Breast epithelium (tissue), 4 donors: ENCODE results near the gene BTF3. TPM values are rescaled to one million over a fixed set of nuclear protein-coding genes. Genes with fewer than 3 reads are reported as not detected.

Experiments
- DNase-seq, 2 donors: peaks; one replicate each; pipeline ENCODE4 v3.0.0-alpha.2; 2019; ENCODE audit warnings: low spot score in 2 of 2
- H3K27ac ChIP-seq, 2 donors: fragments of 200-600 bp; sonication (generic) in 1 of 2; one replicate each; pipeline ENCODE4 v1.5.1; 2016 to 2019; ENCODE audit warnings: mild to moderate bottlenecking in 1 of 2
- H3K27me3 ChIP-seq, 2 donors: fragments of 200-600 bp; sonication (generic) in 1 of 2; one replicate each; pipeline versions ENCODE4 v1.5.1 to v1.6.0; 2017 to 2019; ENCODE audit warnings: control low read depth in 1 of 2, mild to moderate bottlenecking in 1 of 2
- H3K36me3 ChIP-seq: fragments of 200-600 bp; one replicate; pipeline ENCODE4 v1.5.1; 2019
- H3K4me1 ChIP-seq, 2 donors: fragments of 200-600 bp; sonication (generic); one replicate each; pipeline ENCODE4 v1.5.1; 2016 to 2019; ENCODE audit warnings: control low read depth in 1 of 2
- H3K4me3 ChIP-seq, 3 donors: fragments of 200-600 bp; sonication (generic); 1 replicate in 2 of 3; 2 replicates in 1 of 3; pipeline ENCODE4 v1.5.1; 2016 to 2019; ENCODE audit warnings: mild to moderate bottlenecking in 3 of 3, moderate library complexity in 2 of 3
- H3K9me3 ChIP-seq, 2 donors: fragments of 200-600 bp; sonication (generic) in 1 of 2; one replicate each; pipeline ENCODE4 v1.5.1; 2016 to 2019; ENCODE audit warnings: control low read depth in 1 of 2
- CTCF ChIP-seq, 3 donors: fragments of 450-650 bp; IDR thresholded peaks; one replicate each; pipeline ENCODE4 v1.5.1; 2016 to 2017; ENCODE audit warnings: antibody characterized with exemption in 3 of 3, mild to moderate bottlenecking in 3 of 3, moderate library complexity in 3 of 3
- POLR2A ChIP-seq: fragments of 450-650 bp; IDR thresholded peaks from one replicate; pipeline ENCODE4 v1.6.1; 2016; ENCODE audit warnings: antibody characterized with exemption, mild to moderate bottlenecking, moderate library complexity
- POLR2AphosphoS5 ChIP-seq, 3 donors: sonication (generic); formaldehyde crosslinking; IDR thresholded peaks; one replicate each; pipeline ENCODE4 v1.6.1; 2017; ENCODE audit warnings: antibody characterized with exemption in 3 of 3
- intact Hi-C: fragments of 100-400 bp; cut with DNase I; formaldehyde crosslinking; loops from one replicate; pipeline ENCODE4 v1.15.1; 2023; ENCODE audit warnings: low total_unique reads
- total RNA-seq, 3 donors: library from RNA; depleted of rRNA; stranded (reverse); fragments of >200 nt; gene quantifications; one replicate each; pipeline ENCODE4 v1.1.0, GENCODE V29; 2016

The BTF3 gene
- total RNA-seq, 3 donors from 2014 or later, result 503 to 575 (median 519) TPM

- Histone ChIP-seq H3K9me3 (no peaks in the 10 kb centered on the region), H3K36me3 (no peaks in the 10 kb centered on the region), H3K4me1 (peaks cover 2 to 15% of the 10 kb centered on the region in 2 donors), H3K27me3 (no peaks in the 10 kb centered on the region), H3K4me3 (peak overlapping the region; percentile 91 to 98 (median 97)), H3K27ac (peak overlapping the region; percentile 97 to 99)
- no peak for TF ChIP-seq POLR2AphosphoS5 (IDR thresholded peaks at IDR 0.05)
- TF ChIP-seq POLR2A, result no peak
- TF ChIP-seq CTCF (IDR thresholded peaks at IDR 0.05), result no peak
- intact Hi-C loops, result no loop called here
- no peak for DNase-seq
Observed at GRCh38 chr5:73497497-73498056, 665 bp upstream of the BTF3 start.

GRCh38 chr5:73499187-73499586 is 945 bp downstream of the BTF3 start:
- no peak for DNase-seq
- Histone ChIP-seq H3K36me3 (no peaks in the 10 kb centered on the region), H3K4me3 (peak overlapping the region; percentile 91 to 98 (median 97)), H3K27me3 (no peaks in the 10 kb centered on the region), H3K27ac (peak overlapping the region; percentile 97 to 99), H3K4me1 (peaks cover 2 to 15% of the 10 kb centered on the region in 2 donors), H3K9me3 (no peaks in the 10 kb centered on the region)
- intact Hi-C loops, result no loop called here
- no peak for TF ChIP-seq CTCF (IDR thresholded peaks at IDR 0.05)
- TF ChIP-seq POLR2AphosphoS5 (IDR thresholded peaks at IDR 0.05), result no peak
- no peak for TF ChIP-seq POLR2A

- intact Hi-C loops, result no loop called here
- DNase-seq, result no peak
- TF ChIP-seq POLR2A, result no peak
- TF ChIP-seq CTCF (IDR thresholded peaks at IDR 0.05), result no peak
- Histone ChIP-seq H3K27ac (peak overlapping the region in 1 of 2 donors; percentile 99), H3K4me3 (peak overlapping the region in 2 of 3 donors; percentile 91 to 98), H3K27me3 (no peaks in the 10 kb centered on the region), H3K9me3 (no peaks in the 10 kb centered on the region), H3K4me1 (peaks cover 2 to 15% of the 10 kb centered on the region in 2 donors), H3K36me3 (no peaks in the 10 kb centered on the region)
Observed at GRCh38 chr5:73499756-73500155, 1.5 kb downstream of the BTF3 start.

- intact Hi-C loops, result no loop called here
- no peaks in the 10 kb centered on the region for H3K27me3 ChIP-seq
- no peak for TF ChIP-seq CTCF (IDR thresholded peaks at IDR 0.05)
- no peak for TF ChIP-seq POLR2A
- TF ChIP-seq POLR2AphosphoS5 (IDR thresholded peaks at IDR 0.05), result no peak
- H3K4me1 ChIP-seq, result peaks cover 2 to 15% of the 10 kb centered on the region in 2 donors
- no peaks in the 10 kb centered on the region for H3K9me3 ChIP-seq
- no peaks in the 10 kb centered on the region for H3K36me3 ChIP-seq
- no peak overlapping the region for H3K27ac ChIP-seq
- no peak overlapping the region for H3K4me3 ChIP-seq
- DNase-seq, result no peak
Observed at GRCh38 chr5:73501406-73501805, 3.2 kb downstream of the BTF3 start.

GRCh38 chr5:73506459-73506955 is 8.3 kb downstream of the BTF3 start:
- Histone ChIP-seq H3K27ac (peak overlapping the region in 1 of 2 donors; percentile 71), H3K4me3 (no peak overlapping the region), H3K9me3 (no peaks in the 10 kb centered on the region), H3K27me3 (no peaks in the 10 kb centered on the region), H3K36me3 (no peaks in the 10 kb centered on the region), H3K4me1 (no peaks in the 10 kb centered on the region)
- no peak for DNase-seq
- intact Hi-C loops, result no loop called here
- TF ChIP-seq CTCF (IDR thresholded peaks at IDR 0.05) (no peak), POLR2A (no peak), POLR2AphosphoS5 (IDR thresholded peaks at IDR 0.05) (no peak)
